NCI-H1436 (cell line): ENCODE data around the gene ZNF322.
A peak's percentile ranks its signal among the peaks of the same experiment; 100 is the strongest.

Source experiments
- DNase-seq: peaks from one replicate; lab custom pipeline; 2025; lab: John Stamatoyannopoulos, UW

ZNF322 gene

DNA sequence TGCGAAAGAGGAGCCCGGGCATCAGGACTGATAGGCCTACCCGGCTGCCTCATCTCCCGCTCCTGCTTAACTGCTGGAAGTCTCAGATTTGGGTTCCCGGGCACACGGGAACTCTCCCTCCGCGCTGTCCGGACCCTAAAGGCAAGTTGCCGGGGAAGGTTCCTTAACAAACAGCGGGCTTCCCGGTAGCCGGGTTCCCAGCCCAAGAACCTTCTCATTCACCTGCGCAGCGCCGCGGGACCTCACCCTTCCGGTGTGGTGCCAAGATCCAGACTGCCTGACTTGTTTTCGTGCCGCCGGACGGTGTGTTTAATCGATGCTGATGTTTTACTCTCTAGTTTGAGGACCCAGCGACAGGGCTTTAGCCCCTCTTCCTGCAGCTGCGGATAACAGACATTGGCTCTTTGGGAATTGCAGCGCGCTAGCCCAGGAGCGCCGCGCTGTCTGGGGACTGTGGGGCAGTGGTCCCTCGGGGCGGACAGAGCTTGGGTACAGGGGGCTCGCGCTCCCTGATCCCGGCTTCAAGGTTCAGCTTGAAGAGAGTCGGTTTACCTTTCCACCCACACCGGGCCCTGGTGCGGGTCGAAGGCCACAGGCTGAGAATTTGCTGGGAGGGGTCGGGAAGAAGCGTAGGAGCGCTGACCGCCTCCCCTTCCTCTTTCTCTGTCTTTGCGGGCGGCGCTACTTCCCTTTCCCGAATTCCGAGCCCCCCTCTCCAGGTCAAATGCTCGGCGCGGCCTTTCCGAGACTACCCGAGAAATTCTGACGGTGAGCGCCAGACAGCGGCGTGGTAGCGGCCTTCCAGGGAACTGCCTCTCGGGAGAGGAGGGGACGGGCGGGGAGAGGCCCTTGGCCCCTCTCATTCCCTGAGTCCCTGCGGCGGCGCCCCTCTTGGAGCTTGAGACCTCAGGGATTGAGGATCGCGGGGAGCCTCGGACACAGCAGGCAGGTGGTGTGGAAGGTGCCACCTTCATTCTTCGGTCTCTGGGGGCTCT lies 45.6 kb downstream of the ZNF322 start:
- no peak for DNase-seq

DNA sequence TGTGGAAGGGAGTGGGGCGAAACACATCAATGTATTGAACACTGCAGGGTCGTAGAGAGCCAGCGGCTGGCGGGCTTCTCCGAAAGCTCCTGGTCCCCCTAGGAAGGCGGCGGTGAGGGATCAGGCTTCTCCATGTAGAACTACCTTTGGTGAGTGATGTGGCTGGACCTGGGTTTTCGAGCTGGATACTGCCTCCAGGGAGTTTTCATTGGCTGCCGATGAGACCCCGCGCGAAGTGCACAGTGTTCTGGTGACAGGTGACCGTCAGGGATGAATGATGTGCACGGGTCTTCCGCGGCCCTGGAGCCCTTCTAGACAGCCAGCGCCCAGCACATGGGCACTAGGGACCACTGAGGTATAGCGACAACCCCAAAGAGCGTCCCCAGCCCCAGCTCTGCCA lies 46.3 kb downstream of the ZNF322 start:
- no peak for DNase-seq

- no peak for DNase-seq
Measured at GRCh38 chr6:26611599-26611998, 47.9 kb downstream of the ZNF322 start.

DNA sequence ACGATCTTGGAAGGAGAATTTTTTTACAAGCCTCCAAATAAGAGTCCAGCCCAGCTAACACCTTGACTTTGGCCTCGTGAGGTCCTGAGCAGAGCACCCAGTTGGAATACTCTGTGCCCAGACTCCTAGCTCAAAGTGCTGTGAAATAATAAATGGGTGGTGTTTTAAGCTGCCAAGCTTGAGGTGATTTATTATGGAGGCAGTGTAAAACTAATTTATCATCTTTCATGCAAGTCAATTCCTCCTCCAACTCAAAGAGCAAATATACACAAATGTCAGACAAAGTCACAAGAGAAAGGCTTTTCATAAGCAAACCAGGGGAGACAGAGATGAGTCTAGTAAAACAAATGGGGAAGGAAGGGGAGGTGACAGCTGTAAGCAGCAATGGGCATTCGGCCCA lies 50.1 kb downstream of the ZNF322 start:
- DNase-seq: no peak

- DNase-seq: peak; percentile 69
Measured at GRCh38 chr6:26607434-26608230, 51.9 kb downstream of the ZNF322 start.

DNA sequence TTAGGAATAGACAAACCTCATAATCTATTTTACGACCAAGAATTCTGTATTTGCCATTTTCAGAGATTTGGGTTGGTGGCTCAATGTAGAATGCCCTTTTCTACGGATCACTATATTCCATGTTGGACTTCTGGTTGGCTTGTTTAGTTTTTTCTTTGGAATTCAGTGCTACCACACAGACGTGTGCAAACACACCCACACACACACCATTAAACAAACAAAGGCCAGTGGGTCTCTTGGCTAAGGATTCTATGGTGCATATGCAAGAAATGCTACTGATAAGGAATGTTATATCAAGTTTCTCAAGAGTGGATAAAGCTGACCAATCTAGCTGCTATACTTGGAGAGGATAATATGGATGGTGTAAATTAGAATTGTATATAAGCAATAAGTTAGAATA lies 54.7 kb downstream of the ZNF322 start:
- DNase-seq: no peak

- DNase-seq: no peak
Measured at GRCh38 chr6:26604026-26604425, 55.5 kb downstream of the ZNF322 start.

DNA sequence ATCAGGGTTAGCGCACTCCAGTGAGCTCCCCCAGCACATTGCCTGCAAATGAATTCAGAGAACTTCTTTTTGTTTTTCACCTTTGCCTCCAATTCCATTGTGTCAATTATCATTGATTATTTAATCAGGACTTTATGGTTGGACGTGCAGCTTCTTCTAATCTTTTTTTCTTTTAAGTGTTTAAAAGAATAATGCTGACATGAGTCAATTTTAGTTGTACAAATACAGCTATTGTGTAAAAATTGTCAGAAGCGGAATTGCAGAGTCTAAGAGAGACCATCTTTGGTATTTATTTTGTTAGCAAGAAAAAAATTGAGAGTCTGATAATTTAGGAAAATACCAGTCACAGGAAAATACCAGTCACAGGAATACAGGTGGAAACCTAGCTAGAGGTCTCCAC lies 57.3 kb downstream of the ZNF322 start:
- no peak for DNase-seq

DNA sequence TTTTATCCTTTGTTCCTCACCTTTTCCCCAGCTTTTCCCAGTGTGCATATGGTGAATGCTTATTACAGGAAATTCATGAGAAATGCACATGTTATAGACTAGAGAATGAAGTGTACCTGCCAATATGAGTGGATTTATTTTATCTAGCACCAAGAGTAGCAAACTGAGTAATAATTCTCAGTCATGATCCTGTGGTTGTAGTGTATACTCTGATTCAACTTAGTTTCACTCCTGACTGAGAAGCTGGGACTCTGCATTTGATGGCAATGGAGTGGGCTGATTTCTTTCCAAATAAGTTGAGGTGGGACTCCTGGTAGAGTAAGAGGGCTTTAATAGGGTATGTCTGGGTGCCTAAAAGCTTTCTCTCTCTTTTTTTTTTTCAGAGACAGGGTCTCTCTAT lies 58.8 kb downstream of the ZNF322 start:
- no peak for DNase-seq

- no peak for DNase-seq
Measured at GRCh38 chr6:26599591-26599990, 60.0 kb downstream of the ZNF322 start.

DNA sequence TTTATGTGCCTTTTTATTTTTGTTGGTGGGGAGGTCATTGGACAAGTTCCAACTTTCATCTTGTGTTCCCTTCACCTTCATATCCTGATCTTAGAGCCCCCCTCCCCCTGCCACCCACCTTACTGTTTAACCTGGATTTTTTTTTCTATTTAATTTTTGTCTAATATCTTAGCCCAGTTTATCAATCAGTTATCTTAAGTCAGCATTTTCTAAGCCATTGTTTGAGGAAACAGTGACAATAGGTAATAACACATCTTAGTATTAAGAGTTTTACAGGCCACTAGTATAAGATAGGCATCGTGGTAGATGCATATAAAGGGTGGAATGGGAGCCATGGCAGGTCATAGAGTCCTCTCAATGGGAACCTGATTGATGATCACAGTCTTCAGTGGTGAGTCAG lies 60.4 kb downstream of the ZNF322 start:
- DNase-seq: no peak

DNA sequence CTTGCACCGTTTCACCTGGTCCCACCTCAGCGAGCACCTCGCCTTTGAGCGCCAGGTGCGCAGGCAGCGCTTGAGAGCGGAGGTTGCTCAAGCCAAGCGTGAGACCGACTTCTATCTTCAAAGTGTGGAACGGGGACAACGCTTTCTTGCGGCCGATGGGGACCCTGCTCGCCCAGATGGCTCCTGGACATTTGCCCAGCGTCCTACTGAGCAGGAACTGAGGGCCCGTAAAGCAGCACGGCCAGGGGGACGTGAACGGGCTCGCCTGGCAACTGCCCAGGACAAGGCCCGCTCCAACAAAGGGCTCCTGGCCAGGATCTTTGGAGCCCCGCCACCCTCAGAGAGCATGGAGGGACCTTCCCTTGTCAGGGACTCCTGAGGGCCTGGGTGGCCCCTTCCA lies 61.3 kb downstream of the ZNF322 start:
- DNase-seq: no peak

- DNase-seq: no peak
Measured at GRCh38 chr6:26597821-26598220, 61.7 kb downstream of the ZNF322 start.

- DNase-seq: no peak
Measured at GRCh38 chr6:26597389-26597766, 62.2 kb downstream of the ZNF322 start.

- peak; percentile 95 for DNase-seq
Measured at GRCh38 chr6:26596579-26597388, 62.8 kb downstream of the ZNF322 start, which contains the start of gene ABT1. ABT1 (plus strand) TSS chr6:26596953; CDS start chr6:26596983, 30 bp downstream.

GRCh38 chr6:26595669-26596269 lies 63.8 kb downstream of the ZNF322 start:
- peak; percentile 87 for DNase-seq

DNA sequence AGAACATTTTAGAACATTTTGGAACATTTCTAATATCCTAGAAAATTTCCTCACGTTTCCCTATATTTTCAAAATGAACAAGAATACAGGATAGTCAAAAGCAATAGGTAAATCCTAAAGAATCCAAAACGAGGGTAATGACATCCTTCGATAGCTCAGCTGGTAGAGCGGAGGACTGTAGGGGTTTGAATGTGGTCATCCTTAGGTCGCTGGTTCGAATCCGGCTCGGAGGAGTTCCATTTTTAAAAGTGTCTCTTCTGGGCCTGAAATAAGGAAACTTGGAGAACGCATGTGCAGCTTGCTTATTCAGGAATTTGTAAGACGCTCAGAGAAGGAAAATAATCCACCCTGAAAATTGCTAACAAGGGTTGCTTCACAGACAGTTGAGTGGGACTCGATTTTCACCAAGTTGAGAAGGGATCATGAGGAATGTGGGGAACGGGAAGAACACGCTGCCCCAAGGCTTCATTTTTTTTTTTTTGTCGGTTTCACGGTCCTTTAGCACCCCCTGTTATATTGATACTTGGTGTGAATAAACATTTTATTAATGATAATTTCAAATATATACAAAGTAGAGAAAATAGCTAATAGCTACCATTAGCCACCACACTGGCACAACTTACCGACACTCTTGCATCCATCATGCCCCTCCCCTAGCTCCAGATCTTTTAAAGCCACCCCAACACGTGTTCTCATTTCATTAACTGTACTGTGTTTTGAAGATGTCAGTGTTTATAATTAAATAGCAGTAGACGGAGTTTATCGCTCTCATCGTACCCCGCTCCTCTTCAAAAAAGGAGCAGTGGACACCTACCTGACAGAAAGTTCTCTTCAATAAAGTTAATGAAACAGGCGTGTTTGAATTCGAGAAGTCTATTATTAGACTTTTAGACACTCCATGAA lies 64.6 kb downstream of the ZNF322 start:
- DNase-seq: peak; percentile 23

DNA sequence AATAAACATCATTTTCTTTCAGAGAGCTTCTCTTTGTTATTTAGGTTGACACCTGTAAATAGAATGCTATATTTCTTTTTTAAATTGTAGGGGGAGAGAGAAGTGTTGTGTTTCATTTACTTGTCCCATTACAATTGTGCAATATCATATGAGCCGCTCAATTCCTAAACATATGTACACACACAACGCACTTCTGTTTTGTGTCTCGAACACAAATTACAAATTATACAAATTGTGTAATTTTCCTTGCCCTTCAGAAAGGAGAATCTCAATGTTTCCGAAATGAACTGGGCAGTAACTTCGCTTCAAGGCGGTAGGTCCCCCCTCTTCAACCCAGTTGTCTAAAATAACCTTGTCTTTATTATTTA lies 65.4 kb downstream of the ZNF322 start:
- no peak for DNase-seq

- DNase-seq: no peak
Measured at GRCh38 chr6:26593278-26594130, 66.0 kb downstream of the ZNF322 start.

- DNase-seq: no peak
Measured at GRCh38 chr6:26592649-26593048, 66.9 kb downstream of the ZNF322 start.
